Measurements from ENCODE around the gene TBX1. TPM values are rescaled to one million over a fixed set of nuclear protein-coding genes. Genes with fewer than 3 reads are reported as not detected.

The TBX1 gene
- total RNA-seq, 3 donors from 2014 or later: 0.96 to 9.2 (median 2.9) TPM

DNA sequence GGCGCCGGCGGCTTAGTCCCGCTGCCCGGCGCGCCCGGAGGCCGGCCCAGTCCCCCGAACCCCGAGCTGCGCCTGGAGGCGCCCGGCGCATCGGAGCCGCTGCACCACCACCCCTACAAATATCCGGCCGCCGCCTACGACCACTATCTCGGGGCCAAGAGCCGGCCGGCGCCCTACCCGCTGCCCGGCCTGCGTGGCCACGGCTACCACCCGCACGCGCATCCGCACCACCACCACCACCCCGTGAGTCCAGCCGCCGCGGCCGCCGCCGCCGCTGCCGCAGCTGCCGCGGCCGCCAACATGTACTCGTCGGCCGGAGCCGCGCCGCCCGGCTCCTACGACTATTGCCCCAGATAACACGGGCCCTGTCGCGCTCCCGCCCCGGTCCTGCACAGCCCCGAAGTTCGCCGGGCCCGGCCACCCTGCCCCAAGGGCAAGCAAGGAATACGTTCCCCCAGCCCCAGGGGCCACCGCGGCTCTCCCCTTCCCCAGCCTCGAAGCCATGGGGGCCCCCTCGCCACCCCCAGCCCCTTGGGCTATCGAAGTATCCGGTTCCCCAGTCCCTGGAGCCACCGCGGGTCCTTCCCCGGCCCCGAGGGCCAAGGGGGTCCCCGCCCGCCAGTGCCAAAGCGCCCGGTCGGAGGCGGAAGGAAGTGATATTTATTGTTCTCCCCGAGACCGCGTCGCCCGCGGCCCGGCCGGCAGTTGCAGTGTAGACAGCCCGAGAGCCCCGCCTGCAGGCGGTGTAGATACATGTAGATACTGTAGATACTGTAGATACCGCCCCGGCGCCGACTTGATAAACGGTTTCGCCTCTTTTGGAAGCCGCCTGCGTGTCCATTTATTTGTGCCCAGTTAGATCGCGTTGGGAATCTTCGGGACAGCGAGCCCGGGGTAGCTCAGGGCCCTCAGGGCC lies 6.2 kb downstream of the TBX1 start:
- H3K9me3 ChIP-seq: no peaks in the 10 kb centered on the region
- H3K4me3 ChIP-seq: peak overlapping the region; percentile 49 to 73 (median 50)
- intact Hi-C loops (cut with DNase I; ENCODE audit: low total_unique reads): no loop called here
- H3K27ac ChIP-seq: peak overlapping the region in 1 of 2 donors; percentile 45
- H3K36me3 ChIP-seq: no peaks in the 10 kb centered on the region
- peaks cover 0 to 4% of the 10 kb centered on the region in 2 donors for H3K4me1 ChIP-seq
- TF ChIP-seq POLR2AphosphoS5 (IDR thresholded peaks at IDR 0.05) (no peak), POLR2A (IDR thresholded peaks at IDR 0.05) (no peak)
- TF ChIP-seq, protein P1, sequence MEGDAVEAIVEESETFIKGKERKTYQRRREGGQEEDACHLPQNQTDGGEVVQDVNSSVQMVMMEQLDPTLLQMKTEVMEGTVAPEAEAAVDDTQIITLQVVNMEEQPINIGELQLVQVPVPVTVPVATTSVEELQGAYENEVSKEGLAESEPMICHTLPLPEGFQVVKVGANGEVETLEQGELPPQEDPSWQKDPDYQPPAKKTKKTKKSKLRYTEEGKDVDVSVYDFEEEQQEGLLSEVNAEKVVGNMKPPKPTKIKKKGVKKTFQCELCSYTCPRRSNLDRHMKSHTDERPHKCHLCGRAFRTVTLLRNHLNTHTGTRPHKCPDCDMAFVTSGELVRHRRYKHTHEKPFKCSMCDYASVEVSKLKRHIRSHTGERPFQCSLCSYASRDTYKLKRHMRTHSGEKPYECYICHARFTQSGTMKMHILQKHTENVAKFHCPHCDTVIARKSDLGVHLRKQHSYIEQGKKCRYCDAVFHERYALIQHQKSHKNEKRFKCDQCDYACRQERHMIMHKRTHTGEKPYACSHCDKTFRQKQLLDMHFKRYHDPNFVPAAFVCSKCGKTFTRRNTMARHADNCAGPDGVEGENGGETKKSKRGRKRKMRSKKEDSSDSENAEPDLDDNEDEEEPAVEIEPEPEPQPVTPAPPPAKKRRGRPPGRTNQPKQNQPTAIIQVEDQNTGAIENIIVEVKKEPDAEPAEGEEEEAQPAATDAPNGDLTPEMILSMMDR (IDR thresholded peaks at IDR 0.05): no peak
- peaks cover 0 to 25% of the 10 kb centered on the region in 2 donors for H3K27me3 ChIP-seq
- DNase-seq (ENCODE audit: low spot score in 2 of 2): no peak

GRCh38 chr22:19767427-19768341 lies 7.1 kb downstream of the TBX1 start:
- H3K27me3 ChIP-seq: peaks cover 0 to 25% of the 10 kb centered on the region in 2 donors
- peak overlapping the region; percentile 49 to 73 (median 50) for H3K4me3 ChIP-seq
- H3K4me1 ChIP-seq: peaks cover 0 to 4% of the 10 kb centered on the region in 2 donors
- intact Hi-C loops (cut with DNase I; ENCODE audit: low total_unique reads): no loop called here
- DNase-seq (ENCODE audit: low spot score in 2 of 2): no peak
- no peaks in the 10 kb centered on the region for H3K9me3 ChIP-seq
- H3K36me3 ChIP-seq: no peaks in the 10 kb centered on the region
- H3K27ac ChIP-seq: peak overlapping the region in 1 of 2 donors; percentile 7
- TF ChIP-seq, protein P1 (IDR thresholded peaks at IDR 0.05): no peak
- peak in 2 of 3 donors; percentile 30 to 43 for TF ChIP-seq POLR2AphosphoS5 (IDR thresholded peaks at IDR 0.05)
- TF ChIP-seq POLR2A (IDR thresholded peaks at IDR 0.05): no peak

- DNase-seq (ENCODE audit: low spot score in 2 of 2): no peak
- intact Hi-C loops (cut with DNase I; ENCODE audit: low total_unique reads): no loop called here
- no peaks in the 10 kb centered on the region for H3K9me3 ChIP-seq
- peaks cover 0 to 25% of the 10 kb centered on the region in 2 donors for H3K27me3 ChIP-seq
- H3K27ac ChIP-seq: no peak overlapping the region
- H3K36me3 ChIP-seq: no peaks in the 10 kb centered on the region
- TF ChIP-seq POLR2AphosphoS5 (IDR thresholded peaks at IDR 0.05) (no peak), POLR2A (IDR thresholded peaks at IDR 0.05) (no peak)
- TF ChIP-seq, protein P1 (IDR thresholded peaks at IDR 0.05): no peak
- H3K4me3 ChIP-seq: no peak overlapping the region
- H3K4me1 ChIP-seq: peaks cover 0 to 4% of the 10 kb centered on the region in 2 donors
Measured at GRCh38 chr22:19769393-19769715, 8.8 kb downstream of the TBX1 start.

GRCh38 chr22:19770349-19771220 lies 10.0 kb downstream of the TBX1 start:
- H3K27me3 ChIP-seq: peaks cover 0 to 18% of the 10 kb centered on the region in 2 donors
- peaks cover 0 to 4% of the 10 kb centered on the region in 2 donors for H3K4me1 ChIP-seq
- DNase-seq (ENCODE audit: low spot score in 2 of 2): no peak
- no peak overlapping the region for H3K27ac ChIP-seq
- no peak overlapping the region for H3K4me3 ChIP-seq
- no peaks in the 10 kb centered on the region for H3K9me3 ChIP-seq
- intact Hi-C loops (cut with DNase I; ENCODE audit: low total_unique reads): no loop called here
- TF ChIP-seq POLR2A (IDR thresholded peaks at IDR 0.05): no peak
- no peak for TF ChIP-seq POLR2AphosphoS5 (IDR thresholded peaks at IDR 0.05)
- TF ChIP-seq, protein P1 (IDR thresholded peaks at IDR 0.05): no peak
- H3K36me3 ChIP-seq: no peaks in the 10 kb centered on the region
